Effector CD8-positive, alpha-beta T cell (primary cell): Measurements from ENCODE around the gene MVK.

Source experiments
- DNase-seq: peaks from one replicate; lab custom pipeline; 2025; lab: John Stamatoyannopoulos, UW

The MVK gene

GRCh38 chr12:109608793-109609192 lies 35.2 kb downstream of the MVK start:
- DNase-seq, result no peak

- DNase-seq, result no peak
These were observed 35.7 kb downstream of the MVK start for GRCh38 chr12:109609342-109609741.

GRCh38 chr12:109610523-109610922 lies 36.9 kb downstream of the MVK start:
- no peak for DNase-seq

- DNase-seq, result no peak
These were observed 37.6 kb downstream of the MVK start for GRCh38 chr12:109611223-109611622.

- DNase-seq, result no peak
These were observed 38.4 kb downstream of the MVK start for GRCh38 chr12:109612003-109612402.

- DNase-seq, result no peak
These were observed 39.4 kb downstream of the MVK start for GRCh38 chr12:109612975-109613502.

- no peak for DNase-seq
These were observed 40.3 kb downstream of the MVK start for GRCh38 chr12:109613649-109614455.

GRCh38 chr12:109615556-109616229 lies 42.1 kb downstream of the MVK start:
- DNase-seq, result no peak

- no peak for DNase-seq
These were observed 43.9 kb downstream of the MVK start for GRCh38 chr12:109617491-109617890.

- no peak for DNase-seq
These were observed 44.5 kb downstream of the MVK start for GRCh38 chr12:109618082-109618481.

GRCh38 chr12:109619002-109619604 lies 45.5 kb downstream of the MVK start:
- no peak for DNase-seq

GRCh38 chr12:109621211-109621694 lies 47.7 kb downstream of the MVK start:
- no peak for DNase-seq

GRCh38 chr12:109621901-109622364 lies 48.3 kb downstream of the MVK start:
- DNase-seq, result no peak

- no peak for DNase-seq
These were observed 50.9 kb downstream of the MVK start for GRCh38 chr12:109624467-109624866.

- no peak for DNase-seq
These were observed 51.6 kb downstream of the MVK start for GRCh38 chr12:109625131-109625559.

- DNase-seq, result no peak
These were observed 52.3 kb downstream of the MVK start for GRCh38 chr12:109625749-109626377.

GRCh38 chr12:109626378-109627115 lies 53.0 kb downstream of the MVK start:
- no peak for DNase-seq

- DNase-seq, result no peak
These were observed 54.0 kb downstream of the MVK start for GRCh38 chr12:109627633-109628032.

- DNase-seq, result no peak
These were observed 56.5 kb downstream of the MVK start for GRCh38 chr12:109630107-109630506.

GRCh38 chr12:109630815-109631214 lies 57.2 kb downstream of the MVK start:
- no peak for DNase-seq

- no peak for DNase-seq
These were observed 57.7 kb downstream of the MVK start for GRCh38 chr12:109631302-109631701.
